Measurements from ENCODE around the gene SURF6.
"Not testable (repeated sequence)": the region's sequence is repeated elsewhere in the genome, so short reads cannot be mapped to it uniquely, and the experiment has no call there.

Gene SURF6

GRCh38 chr9:133327834-133328484 is 8.0 kb downstream of the SURF6 start:
- Histone ChIP-seq H3K36me3 (peaks cover 30% of the 10 kb centered on the region), H3K9me3 (no peaks in the 10 kb centered on the region), H3K4me1 (ENCODE audit: control insufficient read depth in 1 of 2, insufficient read depth in 1 of 2, low read depth in 1 of 2, low read length in 1 of 2) (peaks cover 0 to 3% of the 10 kb centered on the region in 2 experiments), H3K27ac (no peak overlapping the region), H3K4me3 (ENCODE audit: low read depth in 1 of 2, low read length in 1 of 2) (no peak overlapping the region), H3K27me3 (peaks cover 5% of the 10 kb centered on the region)
- TF ChIP-seq, protein P1, sequence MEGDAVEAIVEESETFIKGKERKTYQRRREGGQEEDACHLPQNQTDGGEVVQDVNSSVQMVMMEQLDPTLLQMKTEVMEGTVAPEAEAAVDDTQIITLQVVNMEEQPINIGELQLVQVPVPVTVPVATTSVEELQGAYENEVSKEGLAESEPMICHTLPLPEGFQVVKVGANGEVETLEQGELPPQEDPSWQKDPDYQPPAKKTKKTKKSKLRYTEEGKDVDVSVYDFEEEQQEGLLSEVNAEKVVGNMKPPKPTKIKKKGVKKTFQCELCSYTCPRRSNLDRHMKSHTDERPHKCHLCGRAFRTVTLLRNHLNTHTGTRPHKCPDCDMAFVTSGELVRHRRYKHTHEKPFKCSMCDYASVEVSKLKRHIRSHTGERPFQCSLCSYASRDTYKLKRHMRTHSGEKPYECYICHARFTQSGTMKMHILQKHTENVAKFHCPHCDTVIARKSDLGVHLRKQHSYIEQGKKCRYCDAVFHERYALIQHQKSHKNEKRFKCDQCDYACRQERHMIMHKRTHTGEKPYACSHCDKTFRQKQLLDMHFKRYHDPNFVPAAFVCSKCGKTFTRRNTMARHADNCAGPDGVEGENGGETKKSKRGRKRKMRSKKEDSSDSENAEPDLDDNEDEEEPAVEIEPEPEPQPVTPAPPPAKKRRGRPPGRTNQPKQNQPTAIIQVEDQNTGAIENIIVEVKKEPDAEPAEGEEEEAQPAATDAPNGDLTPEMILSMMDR (IDR thresholded peaks at IDR 0.05): no peak

GRCh38 chr9:133327021-133327420 is 9.0 kb downstream of the SURF6 start:
- H3K27ac ChIP-seq; H3K9me3 ChIP-seq; H3K4me1 ChIP-seq (ENCODE audit: control insufficient read depth in 1 of 2, insufficient read depth in 1 of 2, low read depth in 1 of 2, low read length in 1 of 2); H3K4me3 ChIP-seq (ENCODE audit: low read depth in 1 of 2, low read length in 1 of 2): not testable (repeated sequence)
- peaks cover 12% of the 10 kb centered on the region for H3K27me3 ChIP-seq
- H3K36me3 ChIP-seq: peaks cover 21% of the 10 kb centered on the region

DNA sequence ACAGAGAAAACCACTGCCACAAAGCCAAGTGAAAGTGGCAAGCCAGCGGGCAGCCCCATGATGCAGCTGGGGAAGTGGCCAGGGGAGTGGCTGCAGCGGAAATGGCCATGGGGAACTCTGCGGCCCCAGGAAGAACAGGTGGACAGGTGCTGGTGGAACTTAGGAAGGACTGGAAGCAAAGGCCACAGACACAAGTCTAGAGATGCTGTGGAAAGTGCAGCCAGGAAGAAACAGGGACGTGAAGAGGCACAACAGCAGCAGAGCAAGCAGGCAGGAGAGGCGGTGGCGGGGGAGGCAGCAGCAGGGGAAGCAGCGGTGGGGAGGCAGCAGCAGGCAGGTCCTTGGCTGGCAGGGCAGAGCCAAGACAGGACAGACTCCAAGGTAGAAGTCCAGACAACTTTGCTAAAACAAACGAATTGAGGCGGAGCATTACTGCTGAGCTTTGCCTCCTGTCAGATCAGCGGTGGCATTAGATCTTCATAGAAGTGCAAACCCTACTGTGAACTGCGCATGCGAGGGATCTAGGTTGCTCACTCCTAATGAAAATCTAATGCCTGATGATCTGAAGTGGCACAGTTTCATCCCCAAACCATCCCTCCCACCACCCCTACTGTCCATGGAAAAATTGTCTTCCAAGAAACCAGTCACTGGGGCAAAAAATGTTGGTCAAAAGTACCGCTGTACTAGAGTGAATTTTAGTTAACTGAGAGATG is 11.8 kb downstream of the SURF6 start:
- TF ChIP-seq, protein P1 (IDR thresholded peaks at IDR 0.05): no peak
- Histone ChIP-seq H3K27ac (no peak overlapping the region), H3K27me3 (peaks cover 12% of the 10 kb centered on the region)

DNA sequence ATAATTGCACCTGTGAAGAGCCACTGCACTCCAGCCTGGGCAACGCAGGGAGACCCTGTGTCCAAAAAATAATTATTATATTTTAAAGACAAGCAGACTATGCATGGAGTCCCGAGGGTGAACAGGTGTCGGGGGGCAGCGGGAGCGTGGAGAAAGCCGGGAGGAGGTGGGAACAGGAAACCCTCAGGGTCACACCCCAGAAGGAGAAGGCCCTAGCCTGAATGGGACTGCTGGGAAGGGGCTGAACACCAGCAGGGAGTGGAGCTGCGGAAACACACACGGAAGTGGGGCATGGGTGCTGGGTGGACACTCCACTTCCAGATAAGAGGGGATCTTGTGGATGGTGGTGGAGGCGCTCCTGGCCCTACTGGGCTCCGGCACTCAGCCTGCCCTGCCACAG is 12.8 kb downstream of the SURF6 start:
- Histone ChIP-seq H3K4me3 (ENCODE audit: low read depth in 1 of 2, low read length in 1 of 2) (no peak overlapping the region), H3K4me1 (ENCODE audit: control insufficient read depth in 1 of 2, insufficient read depth in 1 of 2, low read depth in 1 of 2, low read length in 1 of 2) (no peaks in the 10 kb centered on the region), H3K9me3 (no peaks in the 10 kb centered on the region), H3K27ac (no peak overlapping the region), H3K27me3 (peaks cover 12% of the 10 kb centered on the region), H3K36me3 (no peaks in the 10 kb centered on the region)
- TF ChIP-seq, protein P1 (IDR thresholded peaks at IDR 0.05): no peak

More for the DNA sequence above, 11.8 kb downstream of the SURF6 start:
- Histone ChIP-seq H3K4me3 (ENCODE audit: low read depth in 1 of 2, low read length in 1 of 2) (no peak overlapping the region), H3K4me1 (ENCODE audit: control insufficient read depth in 1 of 2, insufficient read depth in 1 of 2, low read depth in 1 of 2, low read length in 1 of 2) (no peaks in the 10 kb centered on the region), H3K9me3 (no peaks in the 10 kb centered on the region), H3K36me3 (no peaks in the 10 kb centered on the region)

DNA sequence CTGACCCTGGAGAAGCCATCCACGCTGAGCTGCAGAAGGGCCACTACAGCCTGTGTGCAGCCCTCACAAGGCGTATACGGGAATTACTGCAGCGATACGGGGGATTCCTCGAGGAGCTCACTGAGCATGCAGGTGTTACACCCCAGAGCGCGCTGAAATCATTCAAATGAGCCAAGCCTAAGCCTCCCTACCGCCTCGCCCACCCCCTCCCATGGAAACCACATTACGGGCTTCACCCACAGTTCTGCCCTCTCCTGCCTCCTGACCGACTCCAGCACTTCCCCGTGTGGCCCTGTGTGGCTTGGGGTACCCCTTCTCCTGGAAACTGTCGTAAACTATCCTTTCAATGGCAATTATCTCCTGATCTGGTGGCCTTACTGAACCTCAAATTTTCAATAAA is 13.3 kb downstream of the SURF6 start:
- Histone ChIP-seq H3K4me1 (ENCODE audit: control insufficient read depth in 1 of 2, insufficient read depth in 1 of 2, low read depth in 1 of 2, low read length in 1 of 2) (no peaks in the 10 kb centered on the region), H3K9me3 (no peaks in the 10 kb centered on the region), H3K4me3 (ENCODE audit: low read depth in 1 of 2, low read length in 1 of 2) (no peak overlapping the region), H3K36me3 (no peaks in the 10 kb centered on the region), H3K27ac (no peak overlapping the region), H3K27me3 (peaks cover 12% of the 10 kb centered on the region)
- TF ChIP-seq, protein P1 (IDR thresholded peaks at IDR 0.05): no peak

DNA sequence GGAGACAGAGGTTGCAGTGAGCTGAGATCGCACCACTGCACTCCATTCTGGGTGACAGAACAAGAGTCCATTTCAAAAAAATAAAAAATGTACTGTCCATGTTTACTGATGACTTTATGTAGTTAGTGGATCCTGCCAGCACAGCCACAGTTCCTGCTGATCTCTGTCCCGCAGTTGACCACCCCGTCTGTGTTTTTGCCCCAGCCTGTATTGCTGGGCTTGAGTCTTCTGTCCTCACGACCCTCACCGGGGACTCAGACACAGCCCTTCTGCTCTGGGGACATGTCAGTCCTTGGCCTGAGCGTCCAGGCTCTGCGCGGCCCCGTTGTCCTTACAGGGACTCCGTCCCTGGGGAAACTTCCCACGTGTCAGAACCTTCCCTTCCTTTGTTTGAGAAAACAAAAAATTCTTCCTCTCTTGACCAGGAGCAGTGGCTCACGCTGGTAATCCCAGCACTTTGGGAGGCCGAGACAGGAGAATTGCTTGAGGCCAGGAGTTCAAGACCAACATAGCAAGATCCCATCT is 14.5 kb downstream of the SURF6 start:
- Histone ChIP-seq H3K9me3 (no peaks in the 10 kb centered on the region), H3K27me3 (peaks cover 12% of the 10 kb centered on the region), H3K4me3 (ENCODE audit: low read depth in 1 of 2, low read length in 1 of 2) (no peak overlapping the region), H3K4me1 (ENCODE audit: control insufficient read depth in 1 of 2, insufficient read depth in 1 of 2, low read depth in 1 of 2, low read length in 1 of 2) (no peaks in the 10 kb centered on the region), H3K27ac (no peak overlapping the region), H3K36me3 (no peaks in the 10 kb centered on the region)
- TF ChIP-seq, protein P1 (IDR thresholded peaks at IDR 0.05): no peak
